Liver (tissue), 9 donors: ENCODE data around the gene CHAF1B. TPM values are rescaled to one million over a fixed set of nuclear protein-coding genes. Genes with fewer than 3 reads are reported as not detected.
"Not testable (repeated sequence)": the region's sequence is repeated elsewhere in the genome, so short reads cannot be mapped to it uniquely, and the experiment has no call there.

ENCODE experiments used
- DNase-seq: peaks from one replicate; pipeline ENCODE4 v3.0.0-alpha.2; 2017; ENCODE audit warnings: low spot score
- H3K27ac ChIP-seq, 2 donors: one replicate each; pipeline ENCODE4 v1.7.0; 2013; ENCODE audit warnings: inconsistent platforms in 2 of 2, low read length in 2 of 2, control low read depth in 1 of 2, low read depth in 1 of 2, mild to moderate bottlenecking in 1 of 2
- H3K27me3 ChIP-seq, 4 donors: one replicate each; pipeline versions ENCODE4 v1.6.1 to v1.7.0; 2013; ENCODE audit warnings: low read length in 3 of 4, inconsistent platforms in 1 of 4, mild to moderate bottlenecking in 1 of 4, moderate library complexity in 1 of 4; ENCODE audit not compliant: control insufficient read depth in 4 of 4, insufficient read depth in 4 of 4
- H3K36me3 ChIP-seq, 4 donors: one replicate each; pipeline versions ENCODE4 v1.6.1 to v1.7.0; 2013; ENCODE audit warnings: low read length in 3 of 4, mild to moderate bottlenecking in 3 of 4, low read depth in 1 of 4, moderate library complexity in 1 of 4; ENCODE audit not compliant: control insufficient read depth in 4 of 4, insufficient read depth in 3 of 4
- H3K4me1 ChIP-seq, 4 donors: one replicate each; pipeline versions ENCODE4 v1.6.1 to v1.7.0; 2013; ENCODE audit warnings: low read length in 3 of 4, mild to moderate bottlenecking in 3 of 4, moderate library complexity in 1 of 4; ENCODE audit not compliant: control insufficient read depth in 4 of 4, insufficient read depth in 4 of 4
- H3K4me3 ChIP-seq, 3 donors: one replicate each; pipeline versions ENCODE4 v1.6.1 to v1.7.0; 2013; ENCODE audit warnings: low read length in 3 of 3, control low read depth in 1 of 3, low read depth in 1 of 3, mild to moderate bottlenecking in 1 of 3
- H3K9ac ChIP-seq, 2 donors: one replicate each; pipeline ENCODE4 v1.7.0; 2013; ENCODE audit warnings: low read length in 2 of 2, mild to moderate bottlenecking in 2 of 2, moderate library complexity in 2 of 2, control low read depth in 1 of 2, low read depth in 1 of 2
- H3K9me3 ChIP-seq, 4 donors: one replicate each; pipeline versions ENCODE4 v1.6.1 to v1.7.0; 2013; ENCODE audit warnings: low read length in 3 of 4; ENCODE audit not compliant: control insufficient read depth in 4 of 4
- CTCF ChIP-seq: fragments of 150-350 bp; IDR thresholded peaks from 2 replicates; pipeline ENCODE4 v1.5.1; 2017; ENCODE audit warnings: improper control_type of control experiment, low read depth, low read length; ENCODE audit not compliant: missing input control
- EGR1 ChIP-seq, 2 donors: IDR thresholded peaks; 2 replicates each; pipeline ENCODE4 v1.6.1; 2016 to 2018; ENCODE audit warnings: antibody characterized with exemption in 2 of 2, low read depth in 2 of 2
- FOXA1 ChIP-seq: IDR thresholded peaks from 2 replicates; pipeline ENCODE4 v1.6.1; 2016; ENCODE audit warnings: antibody characterized with exemption
- FOXA2 ChIP-seq: IDR thresholded peaks from 2 replicates; pipeline ENCODE4 v1.6.1; 2016; ENCODE audit warnings: antibody characterized with exemption
- GABPA ChIP-seq, 2 donors: IDR thresholded peaks in 1 of 2; conservative IDR thresholded peaks in 1 of 2; 2 replicates each; pipeline ENCODE4 v1.6.1; 2016; ENCODE audit warnings: antibody characterized with exemption in 2 of 2, mild to moderate bottlenecking in 1 of 2, moderate library complexity in 1 of 2
- HNF4A ChIP-seq, 2 donors: conservative IDR thresholded peaks; 2 replicates each; pipeline ENCODE4 v1.6.1; 2016; ENCODE audit warnings: antibody characterized with exemption in 2 of 2, mild to moderate bottlenecking in 2 of 2
- HNF4G ChIP-seq: IDR thresholded peaks from 2 replicates; pipeline ENCODE4 v1.6.1; 2016; ENCODE audit warnings: antibody characterized with exemption
- JUND ChIP-seq, 2 donors: IDR thresholded peaks; 2 replicates each; pipeline ENCODE4 v1.6.1; 2016; ENCODE audit warnings: antibody characterized with exemption in 2 of 2
- RAD21 ChIP-seq, 2 donors: IDR thresholded peaks; 2 replicates each; pipeline ENCODE4 v1.6.1; 2016; ENCODE audit warnings: antibody characterized with exemption in 2 of 2, mild to moderate bottlenecking in 2 of 2
- RXRA ChIP-seq, 2 donors: IDR thresholded peaks; 2 replicates each; pipeline ENCODE4 v1.6.1; 2017 to 2018; ENCODE audit warnings: antibody characterized with exemption in 2 of 2, mild to moderate bottlenecking in 1 of 2
- SP1 ChIP-seq: IDR thresholded peaks from 2 replicates; pipeline ENCODE4 v1.6.1; 2018; ENCODE audit warnings: antibody characterized with exemption, mild to moderate bottlenecking
- TAF1 ChIP-seq: conservative IDR thresholded peaks from 2 replicates; pipeline ENCODE4 v1.6.1; 2016; ENCODE audit warnings: antibody characterized with exemption, mild to moderate bottlenecking
- YY1 ChIP-seq: IDR thresholded peaks from 2 replicates; pipeline ENCODE4 v1.6.1; 2016; ENCODE audit warnings: antibody characterized with exemption, mild to moderate bottlenecking
- ZBTB33 ChIP-seq: IDR thresholded peaks from 2 replicates; pipeline ENCODE4 v1.6.1; 2016; ENCODE audit warnings: antibody characterized with exemption
- WGBS: extraction: QIAGEN DNeasy Blood & Tissue Kit; methylation state at CpG from one replicate; pipeline ENCODE4 v1.1.7; 2013; 5-methylcytosine and 5-hydroxymethylcytosine counted together
- polyA plus RNA-seq, 2 donors: library from polyadenylated mRNA; stranded (reverse) in 1 of 2; unstranded in 1 of 2; fragments of 200-250 nt in 1 of 2; fragments of >200 nt in 1 of 2; fragmentation: Nextera tagmentation in 1 of 2; extraction: Ambion mirVana in 1 of 2; gene quantifications; one replicate each; pipeline versions ENCODE4 v1.2.1 to v1.2.3, GENCODE V29; 2013 to 2015
- total RNA-seq, 2 donors: library from RNA; depleted of rRNA; stranded (reverse); fragments of >200 nt; gene quantifications; one replicate each; pipeline ENCODE4 v1.2.3, GENCODE V29; 2014
- TF ChIP-seq, protein P1 (sequence below): IDR thresholded peaks from 2 replicates; pipeline ENCODE4 v1.6.1; 2016; ENCODE audit warnings: antibody characterized with exemption
- TF ChIP-seq, protein P2 (sequence below): IDR thresholded peaks from 2 replicates; pipeline ENCODE4 v1.6.1; 2016; ENCODE audit warnings: antibody characterized with exemption
- donor health status: healthy.
- donor health status: healthy.
- donor health status: healthy.
- donor health status: healthy.
- donor health status: healthy.

Gene CHAF1B
- total and polyA plus RNA-seq, 4 donors, result 0.33 to 2.7 (median 0.49) TPM

DNA sequence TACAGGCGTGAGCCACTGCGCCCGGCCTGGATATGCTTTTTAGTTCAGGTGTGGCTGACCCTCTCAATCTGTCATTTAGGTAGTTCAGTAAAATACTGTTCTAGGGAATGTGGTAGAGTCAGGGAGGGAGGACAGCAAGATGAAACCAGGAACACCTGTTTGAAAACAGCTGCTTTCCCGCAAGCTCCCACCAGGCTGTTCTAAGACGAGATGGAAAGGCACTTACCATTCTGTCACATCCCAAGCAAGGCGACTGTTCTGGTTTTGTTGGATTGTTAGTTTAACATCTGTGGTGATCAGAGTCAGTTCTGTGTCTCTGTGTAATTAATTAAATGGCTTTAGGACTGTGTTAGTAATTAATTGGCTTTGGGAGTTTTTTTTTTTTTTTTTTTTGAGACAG, 2.9 kb downstream of the CHAF1B start:
- no peak overlapping the region for H3K27ac ChIP-seq
- H3K4me1 ChIP-seq, result peaks cover 0 to 10% (median 3%) of the 10 kb centered on the region in 4 donors
- H3K4me3 ChIP-seq, result no peak overlapping the region
- H3K9me3 ChIP-seq, result no peaks in the 10 kb centered on the region
- no peaks in the 10 kb centered on the region for H3K36me3 ChIP-seq
- DNase-seq, result no peak
- no peak for TF ChIP-seq RXRA (IDR thresholded peaks at IDR 0.05)
- no peak for TF ChIP-seq EGR1 (IDR thresholded peaks at IDR 0.05; ENCODE audit: low read depth in 2 of 2)
- TF ChIP-seq SP1, result no peak
- TF ChIP-seq RAD21 (IDR thresholded peaks at IDR 0.05), result no peak
- no peak for TF ChIP-seq FOXA1
- no peak for TF ChIP-seq TAF1
- TF ChIP-seq JUND (IDR thresholded peaks at IDR 0.05), result no peak
- TF ChIP-seq, protein P1, sequence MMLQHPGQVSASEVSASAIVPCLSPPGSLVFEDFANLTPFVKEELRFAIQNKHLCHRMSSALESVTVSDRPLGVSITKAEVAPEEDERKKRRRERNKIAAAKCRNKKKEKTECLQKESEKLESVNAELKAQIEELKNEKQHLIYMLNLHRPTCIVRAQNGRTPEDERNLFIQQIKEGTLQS, result no peak
- WGBS, result 98% methylated on average over 6 of the region's 6 CpGs
- no peak overlapping the region for H3K9ac ChIP-seq
- no peaks in the 10 kb centered on the region for H3K27me3 ChIP-seq

GRCh38 chr21:36388835-36389234, 3.6 kb downstream of the CHAF1B start:
- Histone ChIP-seq H3K4me3 (no peak overlapping the region), H3K9ac (no peak overlapping the region), H3K27me3 (no peaks in the 10 kb centered on the region), H3K36me3 (no peaks in the 10 kb centered on the region), H3K4me1 (peaks cover 0 to 10% (median 3%) of the 10 kb centered on the region in 4 donors), H3K9me3 (no peaks in the 10 kb centered on the region), H3K27ac (no peak overlapping the region)
- WGBS, result 92% methylated on average over 10 of the region's 10 CpGs
- DNase-seq, result no peak
- TF ChIP-seq FOXA2 (no peak), RXRA (IDR thresholded peaks at IDR 0.05) (no peak), EGR1 (IDR thresholded peaks at IDR 0.05; ENCODE audit: low read depth in 2 of 2) (no peak), SP1 (no peak), CTCF (no peak), HNF4A (conservative IDR thresholded peaks at IDR 0.05) (no peak), GABPA (IDR thresholded peaks at IDR 0.05 in 1 of 2, conservative IDR thresholded peaks at IDR 0.05 in 1 of 2) (no peak), YY1 (no peak), HNF4G (no peak), RAD21 (IDR thresholded peaks at IDR 0.05) (no peak), ZBTB33 (no peak), FOXA1 (no peak), JUND (IDR thresholded peaks at IDR 0.05) (no peak)
- TF ChIP-seq, protein P1, result no peak
- TF ChIP-seq, protein P2, sequence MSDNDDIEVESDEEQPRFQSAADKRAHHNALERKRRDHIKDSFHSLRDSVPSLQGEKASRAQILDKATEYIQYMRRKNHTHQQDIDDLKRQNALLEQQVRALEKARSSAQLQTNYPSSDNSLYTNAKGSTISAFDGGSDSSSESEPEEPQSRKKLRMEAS, result no peak

- not testable (repeated sequence) for H3K9me3 ChIP-seq, H3K4me1 ChIP-seq, H3K9ac ChIP-seq, H3K27ac ChIP-seq, H3K27me3 ChIP-seq, DNase-seq, H3K4me3 ChIP-seq, H3K36me3 ChIP-seq
- WGBS, result 97% methylated on average over 5 of the region's 6 CpGs
Measured at GRCh38 chr21:36391649-36392048, 6.5 kb downstream of the CHAF1B start.
